ENCODE measurements around the gene POU5F2.

The POU5F2 gene

DNA sequence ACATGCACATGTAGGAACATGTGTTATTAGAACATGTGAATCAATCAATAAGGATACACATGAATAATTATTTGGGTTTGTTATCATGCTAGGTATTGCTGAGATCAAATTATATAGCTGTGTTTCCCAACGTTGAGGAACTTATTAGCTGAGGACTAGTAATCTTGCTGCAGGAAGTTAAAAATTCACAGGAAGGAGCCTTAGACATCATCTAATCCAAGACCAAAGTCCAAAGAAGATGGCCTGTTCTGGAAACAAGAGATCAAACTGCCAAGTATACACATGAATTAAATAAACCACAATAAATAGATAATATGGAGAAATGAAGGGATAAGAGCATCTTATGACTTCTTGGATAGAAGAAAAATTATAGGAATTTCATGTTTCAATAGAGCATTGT lies 19.9 kb downstream of the POU5F2 start:
- no peaks in the 10 kb centered on the region for H3K9me3 ChIP-seq (ENCODE audit: severe bottlenecking)
- no peak overlapping the region for H3K27ac ChIP-seq (ENCODE audit: poor library complexity, severe bottlenecking)
- H3K4me3 ChIP-seq (ENCODE audit: severe bottlenecking) = no peak overlapping the region
- no peak for DNase-seq (ENCODE audit: low spot score)
- ATAC-seq (ENCODE audit: low read depth) = no peak
- H3K36me3 ChIP-seq (ENCODE audit: low read depth) = no peaks in the 10 kb centered on the region
- H3K27me3 ChIP-seq (ENCODE audit: insufficient read depth, poor library complexity, severe bottlenecking) = no peaks in the 10 kb centered on the region
- TF ChIP-seq, protein P1, sequence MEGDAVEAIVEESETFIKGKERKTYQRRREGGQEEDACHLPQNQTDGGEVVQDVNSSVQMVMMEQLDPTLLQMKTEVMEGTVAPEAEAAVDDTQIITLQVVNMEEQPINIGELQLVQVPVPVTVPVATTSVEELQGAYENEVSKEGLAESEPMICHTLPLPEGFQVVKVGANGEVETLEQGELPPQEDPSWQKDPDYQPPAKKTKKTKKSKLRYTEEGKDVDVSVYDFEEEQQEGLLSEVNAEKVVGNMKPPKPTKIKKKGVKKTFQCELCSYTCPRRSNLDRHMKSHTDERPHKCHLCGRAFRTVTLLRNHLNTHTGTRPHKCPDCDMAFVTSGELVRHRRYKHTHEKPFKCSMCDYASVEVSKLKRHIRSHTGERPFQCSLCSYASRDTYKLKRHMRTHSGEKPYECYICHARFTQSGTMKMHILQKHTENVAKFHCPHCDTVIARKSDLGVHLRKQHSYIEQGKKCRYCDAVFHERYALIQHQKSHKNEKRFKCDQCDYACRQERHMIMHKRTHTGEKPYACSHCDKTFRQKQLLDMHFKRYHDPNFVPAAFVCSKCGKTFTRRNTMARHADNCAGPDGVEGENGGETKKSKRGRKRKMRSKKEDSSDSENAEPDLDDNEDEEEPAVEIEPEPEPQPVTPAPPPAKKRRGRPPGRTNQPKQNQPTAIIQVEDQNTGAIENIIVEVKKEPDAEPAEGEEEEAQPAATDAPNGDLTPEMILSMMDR (IDR thresholded peaks at IDR 0.05; ENCODE audit: poor library complexity, severe bottlenecking) = no peak
- no peaks in the 10 kb centered on the region for H3K4me1 ChIP-seq (ENCODE audit: insufficient read depth, poor library complexity, severe bottlenecking)

DNA sequence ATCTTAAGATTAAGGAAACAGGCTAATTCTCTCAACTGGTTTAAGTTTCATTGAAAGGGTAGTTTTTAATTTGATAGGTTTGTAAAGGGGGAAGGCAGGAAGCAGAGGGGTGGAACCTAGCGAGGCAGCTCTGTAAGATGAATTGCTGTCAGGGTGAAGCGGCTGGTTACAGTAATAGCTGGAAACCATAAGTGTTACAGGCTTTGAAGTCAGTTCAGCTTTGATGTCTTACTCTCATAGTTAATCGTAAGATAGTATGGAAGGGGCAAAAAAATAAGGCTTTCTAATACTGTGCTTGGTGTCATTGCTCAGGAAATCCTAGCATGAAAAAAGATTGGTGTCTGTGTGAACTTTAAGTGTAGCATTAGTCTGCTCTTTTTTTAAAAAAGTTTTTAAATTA lies 20.3 kb downstream of the POU5F2 start:
- H3K9me3 ChIP-seq (ENCODE audit: severe bottlenecking) = no peaks in the 10 kb centered on the region
- no peak overlapping the region for H3K27ac ChIP-seq (ENCODE audit: poor library complexity, severe bottlenecking)
- H3K4me3 ChIP-seq (ENCODE audit: severe bottlenecking) = no peak overlapping the region
- ATAC-seq (ENCODE audit: low read depth) (no peak), DNase-seq (ENCODE audit: low spot score) (no peak)
- H3K27me3 ChIP-seq (ENCODE audit: insufficient read depth, poor library complexity, severe bottlenecking) = no peaks in the 10 kb centered on the region
- no peaks in the 10 kb centered on the region for H3K36me3 ChIP-seq (ENCODE audit: low read depth)
- TF ChIP-seq, protein P1 (IDR thresholded peaks at IDR 0.05; ENCODE audit: poor library complexity, severe bottlenecking) = no peak
- H3K4me1 ChIP-seq (ENCODE audit: insufficient read depth, poor library complexity, severe bottlenecking) = no peaks in the 10 kb centered on the region

DNA sequence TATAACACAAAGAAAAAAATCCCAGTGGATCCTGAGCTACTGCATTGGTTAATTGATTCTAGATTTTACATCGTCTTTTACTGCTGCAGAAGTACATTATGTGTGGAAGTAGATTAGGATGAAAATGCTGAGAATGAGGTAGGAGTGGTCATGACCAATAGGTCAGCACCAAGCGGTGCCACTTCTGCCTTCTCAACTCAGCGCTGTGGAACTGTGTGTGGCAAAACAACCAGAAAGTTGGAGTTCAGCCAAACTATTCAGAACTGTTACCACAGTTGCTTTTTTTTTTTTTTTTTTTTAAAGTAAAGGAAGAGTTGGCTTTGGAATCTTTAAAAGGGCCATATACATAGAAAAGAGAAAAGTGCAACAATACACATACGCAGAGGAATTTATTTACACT lies 24.2 kb downstream of the POU5F2 start:
- no peak for DNase-seq (ENCODE audit: low spot score)
- Histone ChIP-seq H3K4me1 (ENCODE audit: insufficient read depth, poor library complexity, severe bottlenecking) (no peaks in the 10 kb centered on the region), H3K27ac (ENCODE audit: poor library complexity, severe bottlenecking) (no peak overlapping the region), H3K27me3 (ENCODE audit: insufficient read depth, poor library complexity, severe bottlenecking) (no peaks in the 10 kb centered on the region), H3K36me3 (ENCODE audit: low read depth) (no peaks in the 10 kb centered on the region), H3K4me3 (ENCODE audit: severe bottlenecking) (no peak overlapping the region), H3K9me3 (ENCODE audit: severe bottlenecking) (no peaks in the 10 kb centered on the region)
- TF ChIP-seq, protein P1 (IDR thresholded peaks at IDR 0.05; ENCODE audit: poor library complexity, severe bottlenecking) = no peak
- ATAC-seq (ENCODE audit: low read depth) = no peak

DNA sequence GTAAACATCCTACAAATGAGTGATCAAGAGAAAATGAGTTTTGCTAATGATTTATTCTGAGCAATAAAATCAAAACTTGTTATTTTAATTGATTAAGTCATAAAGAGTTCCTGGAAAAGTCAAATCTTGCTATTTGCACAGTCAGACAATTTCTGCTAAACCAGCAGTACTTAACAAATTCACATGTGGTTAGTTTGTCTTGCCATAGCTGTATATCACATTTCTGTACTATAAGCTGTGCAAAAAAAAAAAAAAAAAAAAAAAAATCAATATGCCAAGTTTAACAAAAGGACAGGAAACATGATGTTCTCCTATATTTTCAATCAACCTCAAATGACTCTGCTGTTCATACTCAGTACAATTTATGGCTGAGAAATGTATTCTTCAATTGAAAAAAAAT lies 24.9 kb downstream of the POU5F2 start:
- Histone ChIP-seq H3K27ac (ENCODE audit: poor library complexity, severe bottlenecking) (no peak overlapping the region), H3K36me3 (ENCODE audit: low read depth) (no peaks in the 10 kb centered on the region), H3K9me3 (ENCODE audit: severe bottlenecking) (no peaks in the 10 kb centered on the region), H3K4me1 (ENCODE audit: insufficient read depth, poor library complexity, severe bottlenecking) (no peaks in the 10 kb centered on the region), H3K4me3 (ENCODE audit: severe bottlenecking) (no peak overlapping the region), H3K27me3 (ENCODE audit: insufficient read depth, poor library complexity, severe bottlenecking) (no peaks in the 10 kb centered on the region)
- TF ChIP-seq, protein P1 (IDR thresholded peaks at IDR 0.05; ENCODE audit: poor library complexity, severe bottlenecking) = no peak
- ATAC-seq (ENCODE audit: low read depth) (no peak), DNase-seq (ENCODE audit: low spot score) (no peak)

DNA sequence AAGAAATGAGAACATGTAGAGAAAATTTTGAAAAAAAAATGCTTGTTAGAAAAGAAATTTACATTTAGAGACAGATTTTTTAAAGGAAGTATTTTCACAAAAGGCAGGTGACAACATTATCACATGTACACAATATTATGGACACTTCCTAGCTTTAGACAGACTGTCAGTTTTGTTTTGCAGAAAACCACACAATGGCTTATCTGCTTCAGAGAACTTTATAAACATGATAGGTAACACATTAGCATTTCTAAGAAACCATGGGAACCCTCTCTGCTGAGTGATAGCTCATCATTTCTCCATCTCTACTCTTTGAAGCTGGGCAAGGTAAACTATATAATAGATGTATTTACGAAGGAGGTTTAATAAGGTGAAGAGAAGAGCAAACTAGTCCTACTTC lies 25.6 kb downstream of the POU5F2 start:
- Histone ChIP-seq H3K27me3 (ENCODE audit: insufficient read depth, poor library complexity, severe bottlenecking) (no peaks in the 10 kb centered on the region), H3K9me3 (ENCODE audit: severe bottlenecking) (no peaks in the 10 kb centered on the region), H3K4me1 (ENCODE audit: insufficient read depth, poor library complexity, severe bottlenecking) (no peaks in the 10 kb centered on the region), H3K27ac (ENCODE audit: poor library complexity, severe bottlenecking) (no peak overlapping the region), H3K36me3 (ENCODE audit: low read depth) (no peaks in the 10 kb centered on the region), H3K4me3 (ENCODE audit: severe bottlenecking) (no peak overlapping the region)
- DNase-seq (ENCODE audit: low spot score) = no peak
- no peak for ATAC-seq (ENCODE audit: low read depth)
- TF ChIP-seq, protein P1 (IDR thresholded peaks at IDR 0.05; ENCODE audit: poor library complexity, severe bottlenecking) = no peak
